GM19452 (cell line): ENCODE results near the gene UIMC1.

Experiments
- ATAC-seq: cut with Tn5 transposase; IDR thresholded peaks from one replicate; pipeline ENCODE4 v1.9.1; 2021; ENCODE audit not compliant: unreplicated experiment

The UIMC1 gene

DNA sequence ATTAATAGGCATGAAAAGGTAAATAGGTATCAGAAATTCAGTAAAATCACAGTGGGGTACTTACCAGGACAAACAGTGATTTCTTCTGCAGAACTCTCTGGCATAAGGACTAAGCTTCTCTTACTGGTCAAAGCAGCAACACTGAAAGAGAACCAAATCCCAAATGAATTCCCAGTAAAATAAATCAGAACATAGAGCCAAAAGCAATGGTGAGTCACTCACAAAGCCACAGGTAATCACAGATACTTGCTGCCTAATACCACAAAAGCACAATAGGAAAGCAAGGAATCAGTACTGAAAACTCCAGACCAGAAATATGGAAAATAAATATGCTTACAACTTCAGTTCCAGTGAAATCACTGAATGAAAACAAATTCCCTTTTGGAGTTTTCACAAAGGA lies 50.7 kb downstream of the UIMC1 start:
- ATAC-seq = no peak

DNA sequence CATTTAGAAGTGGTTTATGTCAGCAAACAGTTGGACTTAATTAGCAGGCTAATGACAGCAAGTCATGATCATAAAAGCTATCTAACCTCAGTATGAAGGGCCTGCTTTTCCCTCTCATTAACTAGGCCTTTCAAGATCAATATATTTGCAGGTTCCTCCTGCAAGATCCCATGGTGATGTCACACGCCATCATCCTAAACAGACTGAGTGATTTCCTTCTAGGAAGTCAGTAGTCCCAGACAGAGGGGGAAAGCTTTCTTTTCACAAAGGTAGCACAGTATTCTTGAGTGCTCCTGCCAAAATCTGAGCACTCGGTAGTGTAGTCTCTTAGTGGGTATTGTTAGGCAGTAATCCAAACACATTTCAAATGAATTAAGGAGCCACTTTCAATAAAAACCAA lies 52.5 kb downstream of the UIMC1 start:
- ATAC-seq = no peak

DNA sequence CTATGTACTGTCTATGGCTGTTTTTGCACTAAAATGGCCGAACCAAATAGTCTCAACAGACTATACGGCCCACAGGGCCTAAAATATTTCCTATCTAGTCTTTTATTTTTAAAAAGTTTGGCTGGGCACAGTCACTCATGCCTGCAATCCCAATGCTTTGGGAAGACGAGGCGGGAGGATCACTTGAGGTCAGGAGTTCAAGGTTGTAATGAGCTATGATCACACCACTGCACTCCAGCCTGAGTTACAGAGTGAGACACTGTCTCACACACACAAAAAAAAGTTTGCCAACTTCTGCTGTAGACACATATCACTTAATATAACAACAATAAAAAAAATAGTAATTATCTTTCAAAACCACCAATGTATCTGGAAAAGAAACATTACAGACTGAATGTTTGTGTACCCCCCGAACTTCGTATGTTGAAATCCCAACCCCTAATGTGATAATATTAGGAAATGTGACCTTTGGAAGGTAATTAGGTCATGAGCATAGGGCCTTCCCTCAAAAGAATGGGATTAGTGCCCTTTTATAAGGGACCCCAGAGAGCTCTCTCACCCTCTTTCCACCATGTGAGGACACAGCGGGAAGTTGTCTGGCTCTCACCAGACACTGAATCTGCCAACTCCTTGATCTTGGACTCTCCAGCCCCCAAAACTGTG lies 53.9 kb downstream of the UIMC1 start:
- no peak for ATAC-seq

DNA sequence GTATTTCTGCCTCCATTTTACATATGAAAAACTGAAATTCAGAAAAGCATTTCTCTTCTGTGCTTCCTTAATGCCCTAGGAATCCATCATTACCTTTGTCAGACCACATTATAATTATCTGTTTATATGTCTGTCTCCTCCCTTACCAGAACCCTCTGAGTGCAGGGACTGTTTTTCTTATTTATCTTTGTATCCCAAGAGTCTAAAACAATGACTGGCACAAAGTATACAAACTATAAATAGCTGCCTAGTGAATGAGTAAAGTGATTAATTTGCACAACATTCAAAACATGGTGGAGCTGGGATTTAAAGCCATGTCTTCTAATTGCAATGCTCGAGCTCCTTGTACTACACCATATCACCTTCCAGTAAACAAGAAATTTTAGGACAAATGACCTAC lies 58.1 kb downstream of the UIMC1 start:
- ATAC-seq = no peak

DNA sequence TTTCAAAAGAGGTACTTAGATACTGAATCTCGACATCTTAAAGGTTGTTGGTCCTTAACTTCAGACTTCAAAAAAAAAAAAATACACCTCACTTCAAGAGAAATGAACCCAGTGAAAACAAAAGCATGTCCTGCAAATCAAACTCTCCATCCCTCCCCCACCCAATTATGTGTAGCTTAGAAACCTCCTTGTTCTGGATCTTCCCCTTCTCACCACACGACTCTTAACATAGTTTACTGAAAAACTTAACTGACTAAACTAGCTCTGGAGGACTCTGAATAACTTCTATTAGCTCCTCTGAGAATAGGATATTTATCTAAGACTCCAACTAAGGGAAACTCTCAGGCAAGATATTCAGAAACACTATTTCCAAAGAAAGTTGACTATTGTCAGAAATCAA lies 58.7 kb downstream of the UIMC1 start:
- ATAC-seq = no peak

DNA sequence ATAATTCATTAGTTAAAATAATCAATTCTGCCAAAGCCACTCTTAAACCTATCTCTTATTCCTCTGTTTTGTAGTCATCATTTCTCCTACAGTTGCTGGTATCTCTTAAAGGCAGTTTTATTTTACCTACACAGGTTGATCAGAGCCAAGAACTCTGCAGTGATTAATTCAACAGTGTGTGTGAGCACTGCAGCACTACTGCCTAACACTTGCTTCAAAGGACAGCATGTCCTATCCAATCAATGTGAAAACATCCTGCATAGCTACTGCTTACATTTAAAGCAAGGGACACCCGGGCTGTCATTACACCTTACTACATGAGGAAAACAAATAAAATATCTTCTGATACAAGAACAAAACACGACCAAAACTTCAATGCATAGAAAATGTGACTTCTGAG lies 62.3 kb downstream of the UIMC1 start:
- no peak for ATAC-seq

DNA sequence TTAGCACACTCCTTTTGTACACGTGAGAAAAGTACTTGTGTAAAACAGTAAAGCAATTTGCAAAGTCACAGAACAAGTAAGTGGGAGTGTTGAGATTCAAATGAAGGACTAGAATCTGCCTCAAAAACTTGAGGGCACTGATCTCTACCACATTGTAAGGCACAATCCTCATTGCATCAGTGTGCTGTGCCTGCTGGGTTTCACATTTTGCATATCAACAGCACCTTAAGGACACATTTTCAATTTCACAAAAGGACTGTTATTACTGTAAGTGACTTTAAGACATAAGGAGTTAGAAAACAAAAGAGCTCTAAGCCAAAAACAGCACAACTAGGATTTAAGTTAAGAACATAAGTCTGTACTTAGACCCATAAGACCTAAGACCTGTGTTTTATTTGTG lies 62.8 kb downstream of the UIMC1 start:
- no peak for ATAC-seq

DNA sequence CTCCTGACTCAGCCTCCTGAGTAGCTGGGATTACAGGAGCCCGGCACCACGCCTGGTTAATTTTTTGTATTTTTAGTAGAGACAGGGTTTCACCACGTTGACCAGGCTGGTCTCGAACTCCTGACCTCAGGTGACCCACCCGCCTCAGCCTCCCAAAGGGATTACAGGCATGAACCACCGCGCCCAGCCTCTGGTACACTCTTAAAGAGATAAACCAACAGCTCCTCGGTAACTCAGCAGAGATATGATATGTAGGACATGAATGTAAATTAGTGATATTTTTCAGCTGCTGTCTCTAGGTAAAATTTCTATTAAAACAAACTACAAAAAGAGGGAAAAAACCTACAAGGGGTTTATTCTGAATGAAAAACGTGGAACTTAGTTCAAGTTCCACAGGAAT lies 64.6 kb downstream of the UIMC1 start:
- ATAC-seq = no peak

DNA sequence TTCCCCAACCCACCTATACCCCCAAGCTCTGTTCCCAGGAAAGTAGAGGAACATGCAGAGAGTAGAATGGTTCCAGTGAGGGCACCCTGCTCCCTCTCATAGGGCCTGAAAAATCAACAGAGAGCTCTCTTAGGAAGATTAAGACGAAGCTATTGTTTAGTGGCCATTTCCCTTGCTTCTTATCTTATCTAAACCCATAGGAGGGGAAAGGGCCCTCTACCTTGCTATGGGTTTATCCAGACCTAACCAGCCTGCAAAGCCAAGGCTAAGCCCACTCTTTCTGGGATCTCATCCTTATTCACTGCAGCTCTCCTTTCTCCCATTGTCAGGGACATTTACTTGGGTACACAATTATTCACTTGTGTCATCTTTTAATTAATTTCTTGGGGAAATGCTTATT lies 68.1 kb downstream of the UIMC1 start:
- no peak for ATAC-seq

DNA sequence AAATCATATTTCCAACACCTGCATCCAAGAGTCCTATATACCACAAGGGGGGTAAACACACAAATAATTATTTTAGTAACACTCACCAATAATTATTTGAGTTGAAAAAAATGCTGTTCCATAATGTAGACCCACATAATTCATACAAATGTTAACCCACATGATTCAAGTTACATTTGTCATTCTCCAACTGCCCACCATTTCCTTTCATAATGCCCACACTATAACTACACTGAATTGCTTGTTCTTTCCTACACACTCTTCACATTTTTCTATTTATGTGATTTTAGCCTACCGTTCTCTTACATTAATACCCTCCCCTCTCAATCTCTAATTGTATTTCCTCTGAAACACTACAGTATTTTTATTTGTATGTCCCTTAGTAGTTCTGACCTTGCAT lies 71.6 kb downstream of the UIMC1 start:
- ATAC-seq = no peak

DNA sequence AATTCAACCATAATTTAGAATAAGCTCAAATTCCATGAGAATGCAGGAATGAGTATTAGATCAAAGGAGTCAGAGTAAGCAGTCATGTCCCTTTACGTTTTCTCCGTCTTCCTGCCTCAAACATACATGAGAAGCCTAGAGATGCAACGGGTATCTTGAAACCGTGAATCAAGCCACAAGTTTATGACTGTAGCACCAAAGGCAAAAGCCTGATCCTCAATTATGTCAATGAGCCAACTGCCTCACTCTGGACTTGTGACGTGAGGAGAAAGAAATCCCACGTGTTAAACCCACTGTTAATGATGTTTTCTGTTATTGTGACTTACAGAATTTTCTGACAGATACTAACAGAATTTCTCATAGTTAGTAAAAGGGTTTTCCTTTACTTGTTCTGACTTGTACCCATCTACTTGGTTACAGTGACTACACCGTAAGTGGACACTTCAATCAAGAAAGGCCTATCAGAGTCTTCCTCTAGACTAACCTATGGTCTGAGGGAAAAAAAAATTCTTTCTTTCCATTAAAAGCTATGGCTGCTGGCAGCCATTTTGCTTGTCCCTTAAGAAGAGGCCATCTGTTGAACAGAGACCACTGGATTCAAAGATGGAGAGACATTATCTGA lies 72.2 kb downstream of the UIMC1 start:
- ATAC-seq = no peak

DNA sequence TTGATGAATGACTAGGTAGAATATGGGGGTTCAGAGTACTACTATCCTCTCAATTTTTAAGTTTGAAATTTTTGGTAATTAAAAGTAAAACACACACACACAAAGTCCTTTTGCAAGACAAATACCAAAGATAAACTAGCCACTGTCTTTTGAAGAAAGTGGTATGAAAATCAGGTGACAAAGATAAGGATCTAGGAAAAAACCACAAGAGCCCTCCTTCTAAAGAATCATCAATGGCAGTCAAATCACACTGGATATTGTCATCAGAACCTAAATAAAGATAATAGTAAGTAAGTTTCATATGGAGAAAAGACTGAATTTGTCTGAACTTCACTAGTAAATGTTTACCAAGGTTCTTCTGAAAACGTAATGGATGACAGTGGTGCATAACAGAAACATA lies 76.9 kb downstream of the UIMC1 start:
- ATAC-seq = no peak

DNA sequence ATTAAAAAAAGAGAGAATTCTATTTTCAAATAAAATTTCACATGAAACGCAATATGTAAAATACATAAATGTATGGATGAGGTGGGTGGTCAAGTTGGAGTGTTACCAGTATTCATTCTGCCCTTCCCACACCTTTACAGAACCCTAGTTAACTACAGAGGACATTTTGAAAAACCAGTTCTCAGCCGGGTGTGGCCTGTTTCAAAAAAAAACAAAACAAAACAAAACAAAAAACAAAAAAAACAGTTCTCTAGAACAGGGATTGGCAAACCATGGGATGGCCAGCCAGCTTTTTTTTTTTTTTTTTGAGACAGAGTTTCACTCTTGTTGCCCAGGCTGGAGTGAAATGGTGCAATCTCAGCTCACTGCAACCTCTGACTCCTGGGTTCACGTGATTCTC lies 79.0 kb downstream of the UIMC1 start:
- no peak for ATAC-seq

DNA sequence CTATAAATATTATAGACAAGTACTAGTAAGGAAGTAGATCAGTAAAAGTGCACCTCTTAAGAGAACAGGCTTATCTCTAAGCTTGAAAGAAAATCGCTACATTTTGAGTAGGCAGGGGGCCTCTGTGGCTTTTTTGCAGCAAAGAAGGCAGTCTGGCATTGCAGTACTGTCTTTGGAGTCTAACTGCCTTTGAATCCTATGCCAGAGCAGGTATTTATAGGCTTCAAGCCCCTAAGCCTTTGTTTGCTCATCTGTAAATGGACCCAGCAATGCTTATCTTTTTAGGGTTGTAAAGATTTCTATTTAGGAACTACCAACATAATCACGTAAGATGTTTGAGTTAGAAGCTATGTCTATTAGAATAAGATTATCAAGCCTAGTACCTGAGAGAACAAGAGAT lies 83.8 kb downstream of the UIMC1 start:
- no peak for ATAC-seq

DNA sequence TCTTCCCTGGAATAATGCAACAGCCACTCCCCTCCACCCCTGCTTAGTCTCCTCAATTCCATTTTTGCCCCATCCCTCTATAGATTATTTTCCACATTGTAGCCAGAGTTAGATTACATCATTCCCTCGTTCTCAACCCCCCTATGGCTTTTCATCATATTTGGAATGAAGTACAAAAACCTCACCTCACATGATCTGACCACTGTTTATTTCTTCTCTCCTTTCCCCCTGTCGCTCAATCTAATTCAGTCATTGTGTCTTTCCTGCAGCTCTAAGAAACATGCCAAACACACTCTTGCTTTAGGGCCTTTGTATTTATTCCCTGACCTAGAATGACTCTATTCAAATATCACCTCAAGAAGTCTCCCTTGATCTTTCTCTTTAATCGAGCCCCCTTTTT lies 84.9 kb downstream of the UIMC1 start:
- no peak for ATAC-seq

DNA sequence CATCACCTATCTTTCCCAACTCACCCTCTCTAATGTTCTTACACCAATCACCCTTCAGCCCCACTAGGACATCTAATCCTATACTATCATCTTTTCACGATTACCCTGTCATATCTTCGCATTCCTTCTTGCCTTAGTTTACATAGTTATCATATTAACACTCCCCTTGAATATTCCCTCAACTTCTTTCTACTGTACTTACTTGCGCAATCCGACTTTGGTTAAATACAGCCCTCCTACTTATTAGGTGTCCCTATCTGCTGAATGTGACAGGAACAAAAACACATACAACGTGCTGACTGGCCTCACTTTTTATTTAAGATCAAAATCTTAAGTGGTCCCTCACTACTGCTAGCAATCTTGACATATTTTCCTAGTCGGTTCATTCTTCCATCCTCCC lies 88.0 kb downstream of the UIMC1 start:
- ATAC-seq = no peak

DNA sequence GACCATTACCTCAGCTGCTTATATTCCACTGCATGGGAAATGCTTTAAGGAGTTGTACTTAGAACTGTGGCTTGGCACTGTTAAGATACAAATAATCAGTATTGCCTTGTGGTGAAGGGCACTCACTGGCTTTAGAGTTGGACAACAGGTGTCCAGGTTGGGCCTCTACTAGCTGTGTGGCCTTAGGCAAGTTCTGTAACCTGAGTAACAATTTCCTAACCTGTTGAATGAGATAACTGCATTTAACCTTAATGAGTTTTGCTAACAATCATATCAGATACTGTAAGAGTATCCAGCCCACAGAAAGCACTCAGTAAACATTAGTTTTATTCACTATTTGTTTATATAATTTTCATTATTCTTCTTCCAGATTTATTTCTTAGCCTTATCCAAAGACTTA lies 90.2 kb downstream of the UIMC1 start:
- no peak for ATAC-seq

DNA sequence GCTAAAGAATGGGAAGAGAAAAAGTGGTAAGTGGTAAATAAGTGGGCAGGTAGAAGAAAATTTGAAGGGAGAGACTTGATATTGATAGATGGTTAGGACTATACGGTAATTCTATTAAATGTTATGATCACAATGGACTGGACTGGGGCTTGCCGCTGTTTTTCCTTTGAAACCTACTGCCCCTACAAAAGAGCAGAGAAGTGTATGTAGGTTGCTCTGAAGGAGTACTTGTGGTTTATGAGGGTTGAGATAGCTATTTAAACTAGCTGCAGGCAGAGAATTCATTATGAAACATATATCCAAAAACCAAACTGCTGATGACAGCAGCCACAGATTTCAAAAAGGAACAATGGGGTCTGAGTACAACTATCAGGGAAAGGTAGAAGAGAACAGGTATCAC lies 90.7 kb downstream of the UIMC1 start:
- ATAC-seq = no peak

DNA sequence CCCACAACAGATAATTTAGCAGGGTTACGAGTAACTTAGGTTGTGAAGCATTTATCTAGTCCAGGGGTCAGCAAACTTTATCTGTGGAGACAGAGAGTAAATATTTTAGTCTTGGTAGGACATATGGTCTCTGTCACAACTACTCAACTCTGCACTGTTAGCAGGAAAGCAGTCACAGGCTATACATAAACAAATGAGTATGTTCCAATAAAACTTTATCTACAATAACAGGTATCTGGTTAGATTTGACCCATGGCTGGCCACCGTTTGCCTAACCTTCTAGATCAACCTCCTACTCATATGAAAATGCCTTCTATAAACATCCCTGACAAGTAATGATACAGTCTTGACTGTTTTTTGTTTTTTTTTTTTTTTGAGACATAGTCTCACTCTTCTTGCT lies 94.5 kb downstream of the UIMC1 start:
- ATAC-seq = no peak

DNA sequence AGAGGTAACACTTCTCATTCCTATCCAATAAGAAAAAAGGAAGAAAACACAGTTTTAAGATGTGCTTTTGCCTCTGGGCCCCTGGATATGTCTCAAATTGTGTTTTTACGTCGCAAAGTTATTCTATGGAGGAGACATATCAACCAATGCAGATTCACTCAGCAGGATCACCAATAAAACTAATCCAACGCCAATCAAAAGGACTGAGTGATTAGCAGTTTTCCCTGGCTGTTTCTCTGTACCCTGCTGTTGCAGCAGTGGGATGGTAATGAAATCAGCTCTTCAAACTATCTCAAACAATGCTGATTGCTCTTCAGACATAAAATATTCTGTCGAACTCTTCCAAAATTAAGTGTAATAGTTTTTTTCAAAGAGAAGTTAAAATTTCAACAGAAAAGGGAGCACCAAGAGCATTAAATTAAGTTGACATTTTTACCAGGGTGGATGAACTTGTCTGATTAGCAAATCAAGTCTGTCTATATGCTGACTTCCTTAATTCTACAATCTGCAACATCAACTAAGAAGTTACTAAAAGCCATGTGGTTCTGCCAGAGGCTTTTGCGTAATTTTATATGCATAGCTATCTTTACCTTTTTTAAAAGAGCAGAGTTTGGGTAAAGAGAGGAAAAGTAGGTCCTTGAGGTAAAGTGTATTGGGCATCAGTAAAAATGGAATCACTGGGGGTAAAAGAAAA lies 97.8 kb downstream of the UIMC1 start:
- no peak for ATAC-seq

DNA sequence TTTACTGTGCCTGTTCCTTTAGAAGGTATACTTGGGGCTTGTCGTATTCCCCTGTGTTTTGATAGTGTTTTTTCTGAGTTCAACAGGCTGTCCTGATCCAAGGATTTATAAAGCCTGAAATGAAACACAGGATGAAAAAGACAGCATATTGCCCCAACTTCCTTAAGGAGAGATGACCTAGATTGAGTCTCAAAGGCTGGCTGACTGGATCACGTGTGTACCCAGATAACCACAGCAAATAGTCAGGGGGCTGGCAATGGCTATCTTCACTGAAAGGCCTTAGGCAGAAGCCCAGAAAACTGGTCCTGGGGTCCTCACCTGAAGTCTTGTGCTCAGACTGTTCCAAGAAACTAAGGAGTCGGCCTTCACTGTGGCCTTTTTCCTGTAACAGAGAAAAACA lies 99.8 kb downstream of the UIMC1 start:
- ATAC-seq = no peak

DNA sequence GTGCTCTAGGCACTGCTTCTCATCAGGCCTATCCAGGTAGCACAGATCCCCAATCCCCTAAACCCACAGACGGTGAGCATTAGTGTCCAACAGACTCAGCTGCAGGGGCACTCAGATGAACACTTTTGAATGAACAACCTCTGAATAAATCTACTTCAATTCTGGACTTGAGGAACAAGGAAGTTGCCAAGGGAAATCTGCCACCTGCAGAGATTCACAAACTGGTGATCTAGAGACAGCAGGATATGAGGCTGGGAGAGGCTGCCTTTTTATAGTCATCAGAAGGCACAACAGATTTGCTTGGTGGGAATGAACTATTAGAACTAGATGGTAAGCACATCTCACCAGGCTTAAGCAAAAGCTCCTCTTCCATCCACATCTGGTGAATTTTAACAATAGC lies 100.5 kb downstream of the UIMC1 start:
- ATAC-seq = no peak

DNA sequence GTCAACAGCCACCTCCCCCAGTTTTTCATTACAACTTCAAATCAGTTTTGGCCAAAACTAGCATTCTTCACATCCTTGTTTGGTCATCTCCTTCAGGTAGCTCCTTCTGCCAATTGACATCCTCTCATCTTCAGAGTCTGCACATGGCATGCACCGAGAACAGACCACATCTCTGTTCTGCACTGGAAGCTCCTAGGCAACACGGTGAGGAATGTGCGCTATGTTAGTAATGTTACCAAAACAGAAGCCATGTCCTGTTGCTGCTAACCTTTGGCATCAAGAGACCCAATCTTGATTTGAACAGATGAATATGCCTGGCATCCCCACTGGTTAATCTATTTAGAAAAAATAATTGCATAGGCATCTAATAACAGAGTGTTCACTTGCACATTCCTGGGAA lies 102.3 kb downstream of the UIMC1 start:
- no peak for ATAC-seq
